ENCODE results near the gene TMEM31.

Gene TMEM31, protein sequence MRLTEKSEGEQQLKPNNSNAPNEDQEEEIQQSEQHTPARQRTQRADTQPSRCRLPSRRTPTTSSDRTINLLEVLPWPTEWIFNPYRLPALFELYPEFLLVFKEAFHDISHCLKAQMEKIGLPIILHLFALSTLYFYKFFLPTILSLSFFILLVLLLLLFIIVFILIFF

DNA sequence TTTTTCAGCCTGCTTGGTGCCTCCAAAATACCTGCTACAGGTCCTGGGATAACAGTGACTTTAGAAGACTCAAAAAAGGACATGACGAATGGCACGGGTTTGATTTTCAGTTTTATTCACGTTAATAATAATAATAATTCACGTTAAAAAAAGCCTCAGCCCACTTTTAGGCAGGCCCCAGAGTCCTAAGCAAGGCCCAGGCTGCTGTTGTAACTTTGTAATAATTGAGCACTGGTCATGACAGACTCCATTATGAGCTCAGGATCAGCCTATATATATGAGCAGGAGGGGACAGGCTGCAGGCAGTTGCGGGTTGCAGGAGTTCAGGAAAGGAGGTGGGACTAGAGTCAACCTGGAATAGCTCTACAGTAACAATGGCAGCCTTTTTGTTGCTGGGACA, at the start of gene TMEM31:
Gene TMEM31 (plus strand): TSS at position 301 of the 400 bp plus-strand sequence. CDS start 1,350 bp downstream, outside the sequence.
- no peak for DNase-seq

DNA sequence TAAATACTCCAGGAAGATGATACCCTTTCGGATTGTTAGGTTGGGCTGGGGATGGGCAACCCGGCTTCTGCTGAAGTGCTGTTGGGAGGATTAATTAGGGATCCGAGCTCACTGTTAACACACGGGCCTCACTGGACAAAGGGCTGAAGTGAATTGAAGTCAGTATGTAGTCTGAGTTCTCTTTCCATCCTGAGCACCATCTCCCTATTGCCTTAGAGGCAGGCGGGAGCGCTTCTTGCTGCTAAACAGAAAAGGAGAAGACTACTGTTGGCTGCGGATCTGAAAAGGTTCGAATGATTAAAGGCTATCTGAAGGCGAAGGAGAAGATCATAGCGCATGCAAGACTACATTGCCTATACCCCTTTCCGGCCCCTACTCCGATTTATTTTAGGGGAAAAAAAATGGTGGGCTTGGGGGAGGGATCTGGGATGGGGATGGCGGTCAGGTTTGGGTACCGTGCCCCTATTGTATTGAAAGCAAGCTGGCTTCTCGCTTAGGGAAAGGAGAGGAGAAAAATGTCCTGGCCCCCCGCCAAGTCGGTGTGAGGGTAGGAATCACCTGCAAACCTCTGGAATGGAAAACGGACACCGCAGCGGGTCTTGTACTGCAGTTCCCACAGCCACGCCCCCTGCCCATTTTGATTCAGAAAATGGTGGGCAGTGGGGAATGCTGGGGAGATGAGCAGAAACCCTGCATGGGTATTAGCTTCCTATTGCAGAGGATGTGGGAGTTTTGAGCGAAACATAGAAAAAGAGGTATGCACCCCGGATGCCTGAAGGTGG, 46.5 kb upstream of the TMEM31 start:
- no peak for DNase-seq

DNA sequence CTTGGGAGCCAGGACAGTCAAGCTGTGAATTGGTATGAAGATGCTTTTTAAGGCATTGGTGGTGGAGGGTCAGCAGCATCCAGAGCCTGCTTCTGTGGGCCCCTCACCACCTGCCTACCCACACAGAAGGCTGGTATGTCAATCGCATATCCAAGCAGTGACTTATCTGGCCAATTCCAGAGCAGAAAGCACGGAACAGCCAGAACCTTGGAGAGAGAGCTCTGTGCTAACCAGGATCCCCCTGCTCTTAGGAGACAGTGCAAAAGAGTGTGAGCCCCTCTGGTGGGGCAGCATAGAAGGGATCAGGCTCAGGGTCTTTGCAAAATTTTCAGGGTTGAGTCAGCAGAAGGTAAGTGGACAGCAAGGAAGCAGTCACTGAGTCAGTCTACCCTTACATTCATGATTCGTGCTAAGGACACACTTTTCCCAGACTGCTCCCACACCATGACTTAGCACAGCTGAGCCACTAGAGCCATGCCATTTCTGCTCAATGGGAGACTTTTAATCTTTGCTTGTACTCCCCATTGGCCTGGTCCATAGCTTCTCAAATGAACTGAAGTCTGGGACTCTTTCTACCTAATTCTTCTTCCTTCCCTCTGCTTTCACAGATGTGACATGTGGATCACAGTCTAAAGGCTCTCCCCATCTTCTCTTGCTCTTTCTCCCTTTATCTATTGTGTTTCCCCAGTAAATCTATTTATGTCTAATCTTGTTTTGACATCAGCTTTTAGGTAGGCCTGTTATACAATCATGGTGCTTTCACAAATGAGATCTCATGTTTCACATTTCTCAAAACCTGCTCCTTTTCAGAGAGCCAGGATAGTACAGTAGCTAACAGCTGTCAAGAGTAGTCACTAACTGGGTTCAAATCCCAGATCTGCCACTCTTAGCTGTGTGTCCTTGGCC, 44.3 kb upstream of the TMEM31 start:
- DNase-seq = no peak

DNA sequence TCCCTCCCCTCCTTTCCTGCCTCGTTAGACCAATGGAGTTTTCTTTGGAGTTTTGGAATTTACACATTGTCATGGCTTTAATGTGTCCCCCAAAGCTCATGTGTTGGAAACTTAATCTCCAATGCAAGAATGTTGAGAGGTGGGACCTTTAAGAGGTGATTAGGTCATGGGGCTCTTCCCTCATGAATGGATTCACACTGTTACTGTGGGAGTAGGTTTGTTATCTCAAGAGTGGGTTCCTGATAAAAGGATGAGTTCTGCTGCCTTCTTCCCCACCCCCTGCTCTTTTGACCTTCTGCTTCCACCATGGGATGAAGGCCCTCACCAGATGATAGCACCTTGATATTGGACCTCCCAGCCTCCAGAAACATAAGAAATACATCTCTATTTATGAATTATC, 41.0 kb upstream of the TMEM31 start:
- DNase-seq = no peak

DNA sequence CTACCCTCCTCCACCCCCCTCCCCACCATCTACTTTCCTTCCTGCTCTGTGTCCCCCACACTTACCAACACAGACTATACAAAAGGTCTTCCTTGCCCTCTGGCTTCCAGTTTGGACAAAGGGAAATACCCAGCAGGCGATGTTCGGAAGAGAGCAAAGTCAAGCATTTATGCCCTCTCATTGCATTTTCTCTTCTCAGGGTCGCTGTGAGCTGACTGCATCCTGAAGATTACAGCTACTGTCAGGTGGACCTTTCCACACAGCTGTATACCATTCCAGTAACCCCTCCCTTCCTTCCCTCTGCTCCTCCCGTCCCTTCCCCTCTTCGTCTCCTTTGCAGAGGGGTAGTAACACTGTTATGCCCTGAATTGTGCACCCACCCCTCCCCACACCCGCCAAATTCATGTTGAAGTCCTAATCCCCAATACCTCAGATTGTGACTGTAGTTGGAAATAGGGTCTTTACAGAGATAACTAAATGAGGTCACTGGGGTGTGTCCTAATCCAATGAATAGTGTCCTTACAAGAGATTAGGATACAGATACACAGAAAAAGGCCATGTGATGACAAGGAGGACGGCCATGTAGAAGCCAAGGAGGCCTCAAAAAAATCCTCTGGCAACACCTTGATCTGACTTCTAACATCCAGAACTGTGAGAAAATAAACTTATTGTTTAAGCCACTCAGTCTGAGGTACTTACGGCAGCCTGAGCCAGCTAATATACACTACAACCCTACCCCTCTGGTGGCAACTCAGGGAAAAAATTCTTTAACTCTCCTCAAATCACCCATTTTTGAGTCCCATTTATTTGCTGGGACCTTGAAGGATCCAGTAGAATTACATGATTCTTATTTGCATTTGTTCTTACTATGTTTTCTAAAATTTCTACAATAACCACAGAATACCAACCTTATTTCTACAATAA, 35.9 kb upstream of the TMEM31 start:
- DNase-seq = no peak

DNA sequence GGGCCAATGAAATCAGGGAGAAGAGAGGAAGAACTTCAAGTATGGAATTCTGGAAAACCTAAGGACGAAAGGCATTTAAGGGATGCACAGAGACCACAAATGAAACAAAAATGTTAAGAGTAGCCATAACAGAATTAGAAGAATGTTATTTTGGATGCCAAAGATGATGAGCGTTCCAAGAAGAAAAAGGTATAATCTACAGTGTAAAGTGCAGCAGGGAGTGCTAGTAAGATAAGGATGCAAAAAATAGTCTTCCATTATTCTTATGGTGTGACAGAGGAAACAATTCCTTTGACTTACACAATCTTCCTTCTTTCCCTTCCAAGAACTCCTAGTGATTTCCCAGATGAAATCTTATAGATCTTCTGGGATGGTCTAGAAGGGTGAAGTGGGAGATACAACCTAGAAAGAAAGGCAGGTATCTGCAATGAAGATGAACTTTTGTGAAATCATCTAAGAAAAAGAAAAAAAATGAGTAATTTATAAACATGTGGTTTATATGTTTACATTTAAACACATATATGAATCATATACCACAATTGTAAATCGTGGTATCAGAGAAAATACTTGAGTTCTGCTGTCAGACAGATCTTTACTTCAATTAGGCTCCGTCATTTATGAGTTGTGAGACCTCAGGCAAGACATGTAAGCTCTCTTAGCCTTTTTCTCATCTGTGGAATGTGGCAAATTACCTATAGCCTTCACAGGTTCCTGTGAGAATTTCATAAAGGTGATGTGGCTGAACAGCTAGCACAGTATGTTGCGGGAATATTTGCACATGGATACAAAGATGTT, 32.3 kb upstream of the TMEM31 start:
- no peak for DNase-seq

DNA sequence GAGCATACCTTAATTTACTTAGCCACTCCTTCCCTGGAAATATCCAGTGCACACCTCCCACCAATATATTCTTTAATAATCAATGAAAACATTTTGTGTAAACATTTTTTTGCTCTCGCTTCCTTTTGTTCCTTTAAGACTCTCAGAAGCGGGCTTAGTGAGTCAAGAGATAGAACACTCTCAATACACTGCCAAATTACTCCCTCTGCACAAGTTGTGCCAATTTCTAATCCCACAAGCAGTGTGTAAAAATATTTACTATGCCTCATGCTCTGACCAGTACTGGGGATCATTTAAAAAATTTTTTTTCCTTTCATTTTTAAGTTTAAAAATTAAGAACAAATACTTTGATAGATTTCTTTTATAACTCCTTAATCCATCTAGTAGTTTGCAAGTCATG, 29.3 kb upstream of the TMEM31 start:
- DNase-seq = no peak

DNA sequence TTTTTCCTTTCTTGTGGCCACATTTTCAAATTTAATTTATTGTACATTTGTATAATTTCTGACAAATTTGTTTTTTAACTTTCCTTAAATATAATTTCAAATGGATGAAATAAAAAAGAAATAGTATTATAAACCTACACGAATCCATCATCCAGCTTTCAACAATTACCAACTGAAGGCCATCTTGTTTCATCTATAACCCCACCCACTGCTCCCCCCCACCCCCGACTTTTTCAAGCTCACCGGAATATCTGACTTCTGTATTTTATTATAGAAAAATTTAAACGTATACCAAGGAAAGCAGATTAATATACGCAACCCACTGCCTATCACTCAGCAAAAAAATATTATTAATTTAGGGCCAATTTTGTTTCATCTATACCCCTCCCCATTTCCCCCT, 25.3 kb upstream of the TMEM31 start:
- peak; percentile 7 for DNase-seq

DNA sequence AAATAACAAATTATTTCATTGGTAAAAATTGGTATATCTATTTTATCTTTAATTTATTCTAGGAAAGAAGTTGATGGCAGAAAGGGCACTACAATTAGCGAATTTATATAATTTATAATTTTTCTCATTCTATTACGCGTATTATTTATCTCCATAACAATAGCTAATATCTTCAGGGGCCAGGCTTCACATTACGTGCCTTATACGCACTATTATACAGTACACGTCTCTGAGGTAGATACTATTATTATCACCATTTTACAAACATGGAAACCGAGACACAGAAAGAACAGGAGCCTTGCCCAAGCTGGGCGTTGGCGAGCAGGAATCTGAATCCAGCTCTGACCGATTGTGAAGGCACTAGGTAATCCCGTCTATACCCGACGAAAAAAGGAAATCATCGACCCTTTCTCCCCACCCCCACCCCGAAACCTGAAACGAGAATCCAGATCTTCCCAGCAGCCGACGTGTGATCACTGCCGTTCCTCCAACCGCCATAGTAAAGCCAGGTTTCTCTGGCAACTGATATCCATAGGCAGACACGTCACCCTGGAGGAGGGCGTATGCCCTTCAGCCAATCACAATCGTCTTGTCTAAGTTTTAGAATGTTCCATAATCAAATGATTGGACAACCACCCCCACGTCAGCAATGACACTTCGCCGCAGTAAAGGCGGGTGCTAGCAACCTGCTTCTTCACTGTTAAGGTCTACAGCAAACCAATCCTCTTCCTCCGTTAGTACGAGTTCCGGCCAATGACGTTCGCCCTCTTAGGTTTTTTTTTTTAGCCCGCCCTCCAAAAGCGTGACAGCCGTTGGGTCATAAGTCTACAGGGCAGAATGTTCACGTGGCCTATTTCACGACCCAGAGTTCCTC, 24.3 kb upstream of the TMEM31 start, which contains the start of gene MORF4L2:
Gene MORF4L2 (minus strand): TSS at position 501 of the 874 bp plus-strand sequence. CDS start 9,672 bp downstream, outside the sequence.
- peak; percentile 97 for DNase-seq

DNA sequence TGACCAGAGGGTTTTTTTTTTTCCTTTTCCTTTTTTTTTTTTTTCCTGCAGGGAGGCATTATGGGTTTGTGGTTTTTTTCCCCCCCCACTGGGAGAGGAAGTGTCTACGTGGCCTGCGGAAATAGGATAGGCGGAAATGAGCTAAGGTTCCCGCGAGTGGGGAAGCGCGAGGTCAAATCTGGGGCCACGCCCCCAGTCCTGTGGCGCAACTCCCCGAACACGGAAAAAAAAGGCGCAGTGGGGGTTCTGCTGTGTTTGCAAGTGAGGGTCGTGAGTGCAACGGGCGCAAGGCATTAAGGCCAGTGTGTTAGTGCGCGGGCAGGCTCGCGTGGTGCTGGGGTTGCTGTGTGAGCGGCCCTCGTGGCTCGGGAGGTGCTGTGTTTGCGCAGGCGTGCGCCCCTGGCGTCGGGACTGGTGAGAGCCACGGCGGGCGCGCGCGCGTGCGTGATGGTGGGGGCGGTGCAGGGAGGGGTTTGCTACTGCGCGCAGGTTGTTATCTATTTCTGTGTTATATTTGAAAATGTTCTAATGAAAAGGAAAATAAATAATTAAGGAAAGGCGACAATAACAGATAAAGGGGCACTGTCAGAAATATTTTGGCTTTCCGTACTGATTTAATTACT, 23.5 kb upstream of the TMEM31 start:
- DNase-seq = peak; percentile 78

DNA sequence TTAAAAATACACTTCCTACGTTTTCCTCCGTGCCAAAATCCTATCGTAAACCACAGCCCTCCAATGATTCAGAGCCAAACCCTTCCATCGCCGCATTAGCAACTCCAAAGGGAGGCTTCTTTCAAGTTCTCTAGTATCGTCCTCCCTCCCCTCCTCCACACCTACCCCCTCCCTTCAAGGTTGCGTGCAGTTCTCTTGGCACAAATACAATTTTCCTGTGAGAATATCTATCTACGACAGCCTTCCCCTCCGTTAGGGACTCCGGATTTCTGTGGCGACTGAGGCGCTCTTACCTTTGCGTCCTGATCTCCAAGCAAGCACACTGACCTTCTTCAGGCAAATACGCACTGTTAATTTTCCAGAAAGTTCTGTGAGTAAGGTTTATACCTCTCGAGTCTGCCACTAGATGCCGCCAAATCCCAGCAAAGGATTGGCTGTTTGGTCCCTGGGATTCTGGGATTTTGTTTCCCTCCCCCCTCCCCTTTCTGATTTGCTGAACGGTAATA, 23.0 kb upstream of the TMEM31 start:
- peak; percentile 77 for DNase-seq

DNA sequence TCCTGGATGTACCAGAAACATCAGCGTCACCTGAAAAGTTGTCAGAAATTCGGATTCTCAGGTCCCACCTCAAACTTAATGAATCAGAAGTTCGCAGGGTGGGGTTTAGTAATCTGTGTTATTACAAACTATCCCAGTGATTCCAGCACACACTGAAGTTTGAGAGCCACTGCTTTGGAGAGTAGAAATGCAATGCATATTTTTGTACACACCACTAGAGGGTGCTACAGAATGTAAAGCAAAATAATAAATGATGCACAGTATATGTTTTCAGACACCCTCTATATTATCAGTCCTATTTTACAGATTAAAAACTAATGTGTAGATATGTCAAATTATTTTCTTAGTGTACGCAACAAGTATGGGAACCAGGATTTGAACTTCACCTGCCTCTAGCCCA, 21.8 kb upstream of the TMEM31 start:
- DNase-seq = peak; percentile 61

DNA sequence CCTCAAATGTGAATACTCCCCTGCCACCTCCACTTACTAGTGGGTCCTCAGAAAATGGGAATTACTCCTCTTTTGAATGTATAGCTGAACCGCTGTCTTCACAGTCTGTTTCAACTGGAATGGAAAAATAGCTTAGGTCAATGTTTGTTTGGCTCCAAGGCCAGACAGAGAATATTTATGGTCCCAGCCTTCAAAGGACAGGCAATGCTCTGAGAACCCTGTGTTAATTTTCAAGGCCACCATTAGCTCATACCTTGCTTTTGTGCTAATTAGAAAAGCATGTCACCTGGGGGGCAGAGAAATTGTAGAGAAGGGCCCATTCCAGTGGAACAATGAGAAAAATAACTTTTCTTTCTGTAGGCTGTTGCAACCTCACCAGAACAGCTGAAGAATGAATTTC, 19.6 kb upstream of the TMEM31 start:
- no peak for DNase-seq

DNA sequence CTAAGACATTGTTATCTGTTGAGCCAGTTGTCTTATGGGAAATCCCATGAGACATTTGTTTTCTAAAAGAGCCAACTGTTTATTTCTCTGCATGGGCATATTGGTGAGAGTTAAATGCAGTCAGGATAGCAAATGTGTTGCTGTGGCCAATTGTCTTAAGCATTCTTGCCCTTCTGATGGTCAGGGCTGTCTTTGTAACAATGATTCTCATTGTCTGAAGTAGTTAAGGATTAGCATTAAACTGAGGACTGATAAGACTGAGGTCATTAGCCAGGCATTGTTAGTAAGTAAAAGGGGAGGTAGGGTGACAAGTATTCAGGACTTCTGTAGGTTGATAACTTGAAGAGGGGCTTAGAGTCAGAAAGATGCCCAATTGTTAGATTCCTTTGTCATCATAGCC, 13.0 kb upstream of the TMEM31 start:
- no peak for DNase-seq

DNA sequence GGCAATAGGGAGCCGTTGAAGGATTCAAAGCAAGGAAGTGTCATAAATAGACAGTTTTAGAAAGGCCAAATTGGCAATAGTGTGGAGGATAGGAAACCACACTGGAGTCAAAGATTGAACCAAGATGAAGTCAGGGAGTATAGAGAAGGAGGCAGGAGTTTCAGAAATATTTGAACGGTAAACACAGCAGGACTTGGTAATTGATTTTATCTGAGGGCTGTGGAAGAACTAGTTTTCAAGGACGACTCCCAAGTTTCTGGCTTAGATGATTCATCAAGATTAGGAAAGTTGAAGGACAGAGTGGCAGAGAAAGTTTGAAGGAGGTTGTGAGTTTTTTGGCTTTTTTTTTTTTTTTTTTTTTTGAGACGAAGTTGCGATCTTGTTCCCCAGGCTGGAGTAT, 11.5 kb upstream of the TMEM31 start:
- no peak for DNase-seq

DNA sequence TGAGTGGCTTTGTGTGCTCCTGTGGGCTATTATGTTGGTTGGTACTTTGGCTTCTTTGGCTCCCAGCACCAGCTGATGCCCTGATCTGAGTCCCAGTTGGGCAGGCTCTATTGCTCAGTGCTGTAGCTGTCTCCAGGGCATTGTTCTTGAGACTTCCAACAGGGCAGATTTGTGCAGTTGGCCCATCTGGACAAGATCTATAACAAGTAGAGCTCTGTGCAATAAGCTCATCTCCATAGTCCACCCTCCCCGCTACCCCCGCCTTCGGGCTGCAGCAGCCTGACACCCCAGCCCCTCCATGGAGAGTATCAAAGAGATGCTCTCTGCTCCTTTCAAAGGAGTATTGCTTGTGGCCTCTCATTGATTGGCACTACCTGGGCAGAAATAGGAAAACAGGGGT, 5.8 kb upstream of the TMEM31 start:
- DNase-seq = no peak

DNA sequence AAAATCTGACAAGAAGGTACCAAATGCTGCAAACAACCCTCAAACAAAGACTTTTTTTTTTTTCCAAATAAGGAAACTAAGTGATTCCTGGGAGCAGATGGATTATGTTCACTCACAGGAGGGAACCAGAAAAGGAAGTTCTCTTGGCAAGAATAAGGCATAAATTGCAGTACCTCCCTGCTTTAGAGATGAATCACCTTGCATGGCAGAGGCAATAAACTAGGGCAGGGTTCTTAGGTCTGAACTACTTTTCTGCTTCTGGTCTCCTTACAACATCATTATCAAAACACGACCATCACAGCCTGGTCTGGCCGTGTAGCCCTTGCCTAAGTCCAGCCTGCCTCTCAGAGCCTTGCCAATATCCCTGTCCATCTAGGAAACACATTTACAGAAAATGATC, 6.3 kb downstream of the TMEM31 start:
- no peak for DNase-seq

DNA sequence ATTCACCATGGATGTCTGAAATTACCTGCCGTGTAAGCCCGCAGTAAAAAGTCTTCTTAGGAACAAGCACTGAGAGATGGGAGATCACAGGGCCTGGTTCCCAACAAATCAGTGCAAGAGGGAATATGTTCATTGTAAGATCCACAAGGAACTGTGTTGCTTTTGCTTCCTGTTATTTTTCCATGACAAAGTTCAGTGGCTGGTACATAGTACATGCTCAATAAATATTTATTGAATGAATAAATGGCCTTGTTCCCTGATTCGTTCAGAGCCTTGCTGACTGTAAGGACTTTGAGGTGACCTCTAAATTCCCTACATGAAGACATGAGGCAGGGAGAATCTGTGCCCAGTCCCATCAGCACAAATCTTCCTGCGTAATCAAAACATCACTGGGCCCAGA, 7.4 kb downstream of the TMEM31 start:
- DNase-seq = no peak

DNA sequence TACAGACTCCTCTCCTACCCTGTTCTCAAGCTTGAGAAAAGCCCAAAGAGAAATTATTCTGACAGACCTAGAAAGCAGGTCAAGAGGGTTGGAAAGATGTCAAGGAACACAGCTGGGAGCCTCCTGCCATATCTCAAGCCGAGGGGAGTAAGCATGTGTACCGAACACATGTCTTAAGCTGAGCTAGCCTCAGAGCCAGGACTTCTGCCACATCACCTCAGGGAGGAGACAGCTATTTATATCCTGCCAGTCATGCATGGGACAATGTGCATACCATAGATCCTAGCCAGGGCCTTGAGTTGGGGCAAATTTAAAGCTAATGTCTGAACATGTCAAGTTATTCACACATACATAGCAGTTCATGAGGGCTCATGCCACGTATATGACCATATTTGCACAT, 11.8 kb downstream of the TMEM31 start:
- no peak for DNase-seq

DNA sequence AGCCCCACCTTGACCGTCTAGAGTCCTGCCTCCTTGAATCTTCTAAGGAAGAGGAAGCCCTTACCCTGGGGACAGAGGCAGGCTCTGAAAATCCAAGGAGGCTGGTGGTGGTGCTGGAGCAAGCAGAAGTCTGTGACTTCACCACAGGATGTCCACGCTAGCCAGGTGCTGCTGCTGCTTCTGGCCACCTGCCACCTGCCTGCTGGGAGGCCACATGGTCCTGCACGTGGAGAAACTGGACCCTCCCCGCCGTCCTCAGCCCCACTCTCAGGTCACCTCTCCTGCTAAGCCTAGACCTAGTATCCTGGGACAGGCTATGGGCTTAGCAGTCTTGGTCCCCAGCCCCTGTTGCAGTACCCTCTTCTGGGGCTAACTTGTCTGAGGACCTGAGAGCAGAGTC, 15.8 kb downstream of the TMEM31 start:
- DNase-seq = no peak
